CD4-positive, alpha-beta T cell (primary cell): Measurements from ENCODE around the gene RGS16. TPM values are rescaled to one million over a fixed set of nuclear protein-coding genes. Genes with fewer than 3 reads are reported as not detected.

Experiments used
- ATAC-seq: fragments of 200-7000 bp; cut with Tn5 transposase; one replicate; pipeline ENCODE4 v1.10.0; 2022; ENCODE audit warnings: mild to moderate bottlenecking; ENCODE audit not compliant: poor library complexity
- CTCF ChIA-PET: fragments of 350-600 bp; sonication (Branson Sonifier 250); formaldehyde crosslinking; loops from one replicate; lab custom pipeline; 2021; ENCODE audit warnings: antibody characterized with exemption, inconsistent platforms; lab: Charles Lee
- POLR2A ChIA-PET: fragments of 350-600 bp; sonication (Branson Sonifier 250); formaldehyde crosslinking; loops from one replicate; lab custom pipeline; 2021; ENCODE audit warnings: antibody characterized with exemption, inconsistent platforms; lab: Charles Lee
- DNase-seq, 14 experiments: peaks; one replicate each; pipeline ENCODE4 v3.0.0-alpha.2; 2013 to 2020; ENCODE audit warnings: mixed read lengths in 2 of 14
- H3K27ac ChIP-seq, 2 donors: one replicate each; pipeline versions ENCODE4 v1.5.1 to v1.7.0; 2013; ENCODE audit warnings: low read length in 2 of 2, low read depth in 1 of 2, mild to moderate bottlenecking in 1 of 2
- H3K27me3 ChIP-seq, 2 experiments: 1 replicate in 1 of 2; 2 replicates in 1 of 2; pipeline versions ENCODE4 v1.6.1 to v1.7.0; 2013; ENCODE audit warnings: low read length in 2 of 2, control low read depth in 1 of 2, mild to moderate bottlenecking in 1 of 2, moderate library complexity in 1 of 2; ENCODE audit not compliant: insufficient read depth in 2 of 2, control insufficient read depth in 1 of 2
- H3K36me3 ChIP-seq: one replicate; pipeline ENCODE4 v1.6.1; 2013; ENCODE audit warnings: low read length, control low read depth; ENCODE audit not compliant: insufficient read depth
- H3K4me1 ChIP-seq: one replicate; pipeline ENCODE4 v1.6.1; 2013; ENCODE audit warnings: low read length, control low read depth; ENCODE audit not compliant: insufficient read depth
- H3K4me3 ChIP-seq: one replicate; pipeline ENCODE4 v1.5.1; 2013; ENCODE audit warnings: mild to moderate bottlenecking, low read length, moderate library complexity
- H3K9me3 ChIP-seq, 2 experiments: 1 replicate in 1 of 2; 2 replicates in 1 of 2; pipeline versions ENCODE4 v1.6.1 to v1.7.0; 2013; ENCODE audit warnings: low read length in 2 of 2, mild to moderate bottlenecking in 2 of 2, control low read depth in 1 of 2, moderate library complexity in 1 of 2; ENCODE audit not compliant: control insufficient read depth in 1 of 2, insufficient read depth in 1 of 2
- H3K27ac Mint-ChIP-seq: one replicate; pipeline ENCODE4 v1.8.0; 2020; ENCODE audit warnings: mixed read lengths
- H3K27me3 Mint-ChIP-seq: one replicate; pipeline ENCODE4 v1.8.0; 2021; ENCODE audit warnings: mixed read lengths
- H3K36me3 Mint-ChIP-seq: one replicate; pipeline ENCODE4 v1.8.0; 2021; ENCODE audit warnings: low read depth, mixed read lengths
- H3K4me1 Mint-ChIP-seq: one replicate; pipeline ENCODE4 v1.8.0; 2021; ENCODE audit warnings: low read depth, mixed read lengths
- H3K4me3 Mint-ChIP-seq: one replicate; pipeline ENCODE4 v1.8.0; 2020; ENCODE audit warnings: mild to moderate bottlenecking, mixed read lengths
- H3K9me3 Mint-ChIP-seq: one replicate; pipeline ENCODE4 v1.8.0; 2020; ENCODE audit warnings: mixed read lengths
- intact Hi-C, 2 experiments: fragments of 100-400 bp; cut with DNase I in 1 of 2; cut with micrococcal nuclease in 1 of 2; formaldehyde crosslinking; loops; one replicate each; pipeline versions ENCODE4 v1.15.1 to v1.9.0; 2023 to 2025; cut with DNase I, micrococcal nuclease
- total RNA-seq, 174 experiments: library from RNA in 2 of 174; stranded (reverse) in 2 of 174; gene quantifications; one replicate each; pipeline ENCODE4 v1.2.3 and lab custom pipeline; 2021 to 2026
- TF ChIP-seq, protein P1 (sequence below): fragments of 200-600 bp; IDR thresholded peaks from one replicate; pipeline ENCODE4 v1.8.0; 2022; ENCODE audit warnings: antibody characterized with exemption, mild to moderate bottlenecking

Gene RGS16
- total RNA-seq, 2 experiments from 2014 or later = 16.3 to 16.4 TPM

DNA sequence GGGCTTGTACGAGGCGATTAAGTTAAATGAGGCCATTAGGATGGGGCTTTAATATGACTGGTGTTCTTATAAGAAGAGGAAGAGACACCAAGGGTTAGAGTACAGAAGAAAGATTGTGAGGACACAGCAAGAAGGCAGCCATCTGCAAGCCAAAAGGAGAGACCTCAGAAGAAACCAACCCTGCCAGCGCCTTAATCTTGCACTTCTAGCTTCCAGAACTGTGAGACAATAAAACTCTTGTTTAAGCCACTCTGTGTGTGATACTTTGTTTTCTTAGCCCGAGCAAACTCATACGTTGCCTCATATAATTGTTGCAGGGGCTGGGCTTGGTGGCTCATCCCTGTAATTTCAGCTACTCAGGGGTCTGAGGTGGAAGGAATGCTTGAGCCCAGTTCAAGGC lies 33.6 kb upstream of the RGS16 start:
- intact Hi-C loops = no loop called here
- no peak overlapping the region for H3K4me3 Mint-ChIP-seq
- H3K36me3 ChIP-seq = no peaks in the 10 kb centered on the region
- no peak overlapping the region for H3K27ac Mint-ChIP-seq
- POLR2A ChIA-PET = no interaction called here
- DNase-seq (no peak), ATAC-seq (no peak)
- CTCF ChIA-PET = no interaction called here
- TF ChIP-seq, protein P1, sequence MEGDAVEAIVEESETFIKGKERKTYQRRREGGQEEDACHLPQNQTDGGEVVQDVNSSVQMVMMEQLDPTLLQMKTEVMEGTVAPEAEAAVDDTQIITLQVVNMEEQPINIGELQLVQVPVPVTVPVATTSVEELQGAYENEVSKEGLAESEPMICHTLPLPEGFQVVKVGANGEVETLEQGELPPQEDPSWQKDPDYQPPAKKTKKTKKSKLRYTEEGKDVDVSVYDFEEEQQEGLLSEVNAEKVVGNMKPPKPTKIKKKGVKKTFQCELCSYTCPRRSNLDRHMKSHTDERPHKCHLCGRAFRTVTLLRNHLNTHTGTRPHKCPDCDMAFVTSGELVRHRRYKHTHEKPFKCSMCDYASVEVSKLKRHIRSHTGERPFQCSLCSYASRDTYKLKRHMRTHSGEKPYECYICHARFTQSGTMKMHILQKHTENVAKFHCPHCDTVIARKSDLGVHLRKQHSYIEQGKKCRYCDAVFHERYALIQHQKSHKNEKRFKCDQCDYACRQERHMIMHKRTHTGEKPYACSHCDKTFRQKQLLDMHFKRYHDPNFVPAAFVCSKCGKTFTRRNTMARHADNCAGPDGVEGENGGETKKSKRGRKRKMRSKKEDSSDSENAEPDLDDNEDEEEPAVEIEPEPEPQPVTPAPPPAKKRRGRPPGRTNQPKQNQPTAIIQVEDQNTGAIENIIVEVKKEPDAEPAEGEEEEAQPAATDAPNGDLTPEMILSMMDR = no peak
- no peaks in the 10 kb centered on the region for H3K27me3 Mint-ChIP-seq
- no peaks in the 10 kb centered on the region for H3K9me3 ChIP-seq
- H3K36me3 Mint-ChIP-seq = no peaks in the 10 kb centered on the region
- no peak overlapping the region for H3K27ac ChIP-seq
- H3K4me3 ChIP-seq = no peak overlapping the region
- no peaks in the 10 kb centered on the region for H3K4me1 ChIP-seq
- no peaks in the 10 kb centered on the region for H3K9me3 Mint-ChIP-seq
- H3K27me3 ChIP-seq = no peaks in the 10 kb centered on the region
- peaks cover 4% of the 10 kb centered on the region for H3K4me1 Mint-ChIP-seq

DNA sequence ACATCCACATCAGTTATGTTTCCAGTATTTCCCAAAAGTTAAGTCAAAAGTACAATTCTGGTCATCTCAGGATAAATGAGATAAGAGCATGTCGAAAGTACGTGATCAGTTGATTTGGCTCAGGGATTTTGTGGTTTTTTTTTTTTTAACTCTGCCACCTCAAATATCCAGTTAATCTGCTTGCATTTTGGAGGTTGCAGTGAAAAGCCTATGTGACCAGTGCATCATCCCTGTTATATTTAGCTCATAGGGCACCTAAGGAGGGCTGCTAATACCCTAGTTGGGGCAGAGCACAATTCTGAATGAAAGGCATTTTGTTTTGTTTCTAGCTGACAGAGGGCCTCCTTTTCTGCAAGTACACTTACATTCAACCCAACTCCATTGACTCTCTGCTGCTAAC lies 31.7 kb upstream of the RGS16 start:
- H3K27ac Mint-ChIP-seq = no peak overlapping the region
- H3K4me1 Mint-ChIP-seq = peaks cover 17% of the 10 kb centered on the region
- no peaks in the 10 kb centered on the region for H3K27me3 Mint-ChIP-seq
- Histone ChIP-seq H3K4me1 (peaks cover 6% of the 10 kb centered on the region), H3K4me3 (no peak overlapping the region), H3K36me3 (no peaks in the 10 kb centered on the region), H3K9me3 (no peaks in the 10 kb centered on the region), H3K27ac (no peak overlapping the region), H3K27me3 (no peaks in the 10 kb centered on the region)
- intact Hi-C loops = no loop called here
- ATAC-seq (no peak), DNase-seq (no peak)
- H3K4me3 Mint-ChIP-seq = no peak overlapping the region
- no peaks in the 10 kb centered on the region for H3K36me3 Mint-ChIP-seq
- TF ChIP-seq, protein P1 = no peak
- POLR2A ChIA-PET = no interaction called here
- CTCF ChIA-PET = interaction anchor here (1.0 kb wide), 1 partner anchor 35 kb away, joined by 3 read pairs; no protein-coding TSS in a partner anchor
- H3K9me3 Mint-ChIP-seq = no peaks in the 10 kb centered on the region

DNA sequence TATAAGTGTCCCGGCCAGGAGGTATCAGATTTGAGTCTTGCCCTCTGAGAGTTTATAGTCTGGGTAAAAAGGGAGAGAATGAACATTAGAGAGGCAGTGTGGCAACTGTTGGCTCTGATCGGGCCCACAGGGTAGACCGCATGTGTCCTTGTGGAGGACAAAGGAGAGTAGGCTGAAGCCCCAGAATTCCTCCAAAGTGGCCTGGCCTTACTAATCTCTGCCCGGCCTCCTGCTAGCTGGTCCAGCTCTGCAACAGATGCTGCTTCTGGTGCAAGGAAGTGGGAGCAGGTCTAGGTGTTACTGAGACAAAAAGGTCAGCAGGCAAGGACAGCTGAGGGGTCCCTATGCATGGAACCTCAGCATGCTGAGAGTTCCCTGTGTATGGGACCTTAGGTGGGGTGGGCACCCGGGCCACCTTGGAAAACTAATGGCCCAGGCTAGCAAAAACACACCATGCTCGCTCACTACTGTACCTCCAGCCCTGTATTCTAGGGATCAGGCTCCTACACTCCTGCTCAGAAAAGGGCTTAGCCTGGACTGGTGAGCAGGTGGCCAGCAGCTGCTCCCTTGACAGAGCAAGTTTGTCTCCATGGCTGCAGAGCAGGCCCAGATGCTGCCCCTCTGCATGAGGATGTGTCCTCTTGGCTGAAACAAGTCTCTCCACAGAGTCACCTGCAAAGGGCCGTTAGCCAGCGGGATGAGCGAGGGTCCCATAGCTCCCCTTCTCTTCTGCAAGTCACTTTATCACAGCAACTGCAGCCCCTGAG lies 30.3 kb upstream of the RGS16 start:
- POLR2A ChIA-PET = no interaction called here
- no peaks in the 10 kb centered on the region for H3K9me3 ChIP-seq
- no peak for ATAC-seq
- H3K4me1 Mint-ChIP-seq = peaks cover 30% of the 10 kb centered on the region
- intact Hi-C loops = no loop called here
- H3K36me3 Mint-ChIP-seq = no peaks in the 10 kb centered on the region
- no peak overlapping the region for H3K27ac ChIP-seq
- no peaks in the 10 kb centered on the region for H3K27me3 ChIP-seq
- no peaks in the 10 kb centered on the region for H3K36me3 ChIP-seq
- no peaks in the 10 kb centered on the region for H3K27me3 Mint-ChIP-seq
- no peaks in the 10 kb centered on the region for H3K9me3 Mint-ChIP-seq
- TF ChIP-seq, protein P1 = no peak
- CTCF ChIA-PET = no interaction called here
- no peak overlapping the region for H3K4me3 Mint-ChIP-seq
- no peak overlapping the region for H3K4me3 ChIP-seq
- no peak overlapping the region for H3K27ac Mint-ChIP-seq
- H3K4me1 ChIP-seq = peaks cover 20% of the 10 kb centered on the region
- no peak for DNase-seq
